Measurements from ENCODE around the gene ATRIP.

DNA sequence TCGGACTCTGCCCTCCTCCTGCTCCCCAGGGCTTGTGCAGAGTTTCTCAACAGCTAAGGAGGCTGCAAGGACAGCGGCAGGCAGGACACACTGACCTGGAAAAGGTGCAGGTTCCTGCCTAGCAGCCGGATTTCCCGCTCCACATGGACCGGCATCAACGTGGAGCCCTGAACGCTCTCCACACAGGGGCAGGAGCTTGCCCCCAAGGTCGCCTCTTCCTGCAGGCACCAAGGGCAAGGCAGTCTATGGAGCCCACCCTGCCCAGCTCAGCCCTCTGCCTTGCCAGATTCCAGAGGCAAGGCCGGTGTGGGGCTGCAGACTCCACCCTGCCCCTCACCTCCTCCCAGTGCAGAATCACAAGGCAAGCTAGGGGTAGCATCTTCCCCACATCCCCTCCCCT, 27.4 kb upstream of the ATRIP start:
- TF ChIP-seq CTCF (IDR thresholded peaks at IDR 0.05; ENCODE audit: borderline replicate concordance, extremely low read depth, low read length, poor library complexity, severe bottlenecking) (no peak), EZH2 (IDR thresholded peaks at IDR 0.05; ENCODE audit: borderline replicate concordance, low read depth, low read length, severe bottlenecking) (no peak)

Data from DND-41 (cell line).